HG02642 (cell line): ENCODE measurements around the gene GRK7.
"Not testable (repeated sequence)": the region's sequence is repeated elsewhere in the genome, so short reads cannot be mapped to it uniquely, and the experiment has no call there.

ENCODE experiments used
- ATAC-seq: cut with Tn5 transposase; IDR thresholded peaks from one replicate; pipeline ENCODE4 v1.9.1; 2021; ENCODE audit warnings: mild to moderate bottlenecking; ENCODE audit not compliant: unreplicated experiment, poor library complexity

Gene GRK7

DNA sequence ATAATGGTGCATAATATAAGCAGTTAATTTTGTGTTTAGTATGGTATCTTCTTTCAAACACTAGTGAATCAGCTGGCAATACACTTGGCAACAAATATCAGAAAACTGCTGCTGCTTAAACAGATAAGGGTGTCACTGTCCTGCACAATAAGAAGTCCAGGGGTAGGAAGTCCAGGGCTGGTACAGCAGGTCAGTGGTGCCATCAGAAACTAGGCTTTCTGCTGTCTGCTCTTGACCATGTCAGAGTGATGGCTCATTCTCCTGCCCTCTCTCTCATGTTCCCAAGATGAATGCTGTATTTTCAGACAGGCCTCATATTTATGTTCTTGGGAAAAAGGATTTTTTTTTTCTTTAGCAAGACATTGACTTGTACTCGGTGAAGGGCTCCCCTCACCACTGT lies 9.2 kb upstream of the GRK7 start:
- no peak for ATAC-seq

DNA sequence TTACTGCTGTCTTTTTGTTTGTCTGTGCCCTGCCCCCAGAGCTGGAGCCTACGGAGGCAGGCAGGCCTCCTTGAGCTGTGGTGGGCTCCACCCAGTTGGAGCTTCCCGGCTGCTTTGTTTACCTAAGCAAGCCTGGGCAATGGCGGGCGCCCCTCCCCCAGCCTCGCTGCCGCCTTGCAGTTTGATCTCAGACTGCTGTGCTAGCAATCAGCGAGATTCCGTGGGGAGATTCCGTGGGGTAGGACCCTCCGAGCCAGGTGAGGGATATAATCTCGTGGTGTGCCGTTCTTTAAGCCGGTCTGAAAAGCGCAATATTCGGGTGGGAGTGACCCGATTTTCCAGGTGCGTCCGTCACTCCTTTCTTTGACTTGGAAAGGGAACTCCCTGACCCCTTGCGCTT lies 656 bp upstream of the GRK7 start:
- ATAC-seq: not testable (repeated sequence)

GRCh38 chr3:141764045-141764444 lies 837 bp downstream of the GRK7 start:
- ATAC-seq: no peak

DNA sequence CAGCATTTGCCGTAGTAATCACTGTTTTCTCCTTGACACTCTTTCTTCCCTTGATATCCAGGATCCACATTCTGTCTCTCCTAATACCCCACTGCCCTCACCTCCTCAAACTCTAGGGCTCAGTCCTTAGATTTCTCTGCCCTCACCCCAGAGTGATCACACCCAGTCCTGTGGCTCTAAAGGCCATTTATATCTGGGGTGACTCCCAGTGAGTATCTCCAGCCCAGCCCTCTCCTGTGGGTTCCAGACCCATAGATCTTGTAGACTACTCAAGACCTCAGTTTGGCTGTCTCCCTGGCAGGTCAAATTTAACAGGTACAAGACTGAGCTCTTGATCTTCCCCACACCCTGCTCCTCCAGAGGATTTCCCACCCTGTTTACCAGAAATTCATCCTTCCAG lies 1.3 kb downstream of the GRK7 start:
- ATAC-seq: no peak

DNA sequence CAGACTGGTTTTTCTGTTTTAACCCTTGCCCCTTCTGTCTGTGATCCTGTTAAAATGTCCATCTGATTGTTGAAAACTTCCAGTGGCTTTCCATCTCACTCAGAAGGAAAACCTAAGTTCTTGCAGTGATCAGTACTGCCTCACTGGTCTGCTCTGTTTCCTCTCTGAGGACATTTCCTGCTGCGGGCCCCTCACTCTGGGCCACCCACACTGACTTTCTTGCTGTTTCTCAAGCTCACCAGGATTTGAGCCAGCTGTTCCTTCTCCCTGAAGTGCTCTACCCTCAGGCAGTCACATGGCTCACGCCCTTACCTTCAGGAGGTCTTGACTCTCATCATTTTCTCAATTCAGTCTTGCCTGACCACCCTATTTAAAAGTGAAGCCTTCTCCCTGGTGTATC lies 1.8 kb downstream of the GRK7 start:
- ATAC-seq: no peak

- ATAC-seq: no peak
These were observed 3.9 kb downstream of the GRK7 start for GRCh38 chr3:141767066-141767465.

DNA sequence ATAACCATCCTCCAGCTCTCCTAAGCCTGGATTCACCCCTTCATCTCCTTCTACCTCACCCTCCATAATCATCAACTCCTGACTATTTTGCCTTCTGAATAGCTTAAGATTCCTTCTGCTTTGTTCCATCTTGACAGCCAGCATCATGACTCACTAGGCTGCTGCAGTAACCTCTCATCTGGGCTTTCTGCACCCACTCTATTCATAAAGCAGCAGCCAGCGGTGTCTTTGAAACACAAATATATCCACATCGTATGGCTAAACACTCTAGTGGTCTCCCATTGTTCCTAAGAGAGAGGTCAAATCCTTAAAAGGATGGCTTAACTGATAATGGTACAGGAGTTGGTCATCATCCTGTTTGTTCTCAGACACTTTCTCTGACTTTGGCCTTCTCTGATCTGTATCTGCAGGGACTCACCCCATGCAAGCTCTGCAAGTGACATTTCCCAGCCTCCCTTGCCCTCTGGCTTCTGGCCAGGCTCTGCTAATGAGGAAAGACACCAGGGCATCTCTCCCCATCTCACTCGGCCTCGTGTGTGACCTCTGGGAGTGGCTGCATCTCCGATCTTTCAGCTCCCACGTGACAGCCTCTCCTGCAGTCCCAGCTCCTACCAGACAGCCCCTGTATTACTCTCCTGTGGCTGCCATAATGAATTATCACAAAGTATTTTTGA lies 6.2 kb downstream of the GRK7 start:
- ATAC-seq: no peak

GRCh38 chr3:141773676-141774075 lies 10.5 kb downstream of the GRK7 start:
- ATAC-seq: no peak

DNA sequence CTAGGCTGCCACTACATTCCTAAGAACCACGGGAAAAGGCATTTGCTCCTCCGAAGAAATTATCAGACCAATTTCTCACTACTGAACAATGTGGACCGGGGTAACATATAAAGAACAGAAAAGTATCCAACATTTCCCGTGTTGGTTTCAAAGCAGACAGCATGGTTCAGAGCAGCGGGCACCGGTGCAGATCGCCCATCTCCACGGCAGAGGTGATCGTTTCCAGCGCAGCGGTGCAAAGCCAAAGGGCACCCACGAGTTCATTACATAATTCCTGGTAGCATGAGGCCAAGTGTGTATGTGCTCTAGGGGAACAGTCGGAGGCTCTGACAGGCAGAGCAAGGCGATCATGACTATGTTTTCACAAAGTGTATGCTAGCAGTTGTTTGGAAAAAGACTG lies 13.2 kb downstream of the GRK7 start:
- no peak for ATAC-seq

DNA sequence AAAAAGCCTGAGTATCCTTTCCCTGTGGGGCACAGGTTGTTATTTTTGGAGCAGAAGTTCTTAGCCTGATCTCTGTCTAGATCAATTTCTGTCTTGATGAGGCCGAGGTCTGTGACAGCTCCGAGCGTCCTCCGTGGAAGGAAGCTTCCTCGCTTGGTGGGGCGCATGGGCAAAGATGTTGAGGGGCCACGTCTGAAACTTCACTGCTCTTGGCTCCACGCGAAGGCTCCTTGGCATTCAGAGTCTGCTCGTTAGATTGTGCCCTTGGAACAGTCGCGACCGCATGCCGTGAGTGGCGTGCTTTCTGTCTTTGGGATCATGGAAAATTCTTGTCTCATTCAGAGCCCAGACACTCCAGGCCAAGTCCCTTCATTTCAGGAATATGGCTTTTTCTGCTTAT lies 13.7 kb downstream of the GRK7 start:
- no peak for ATAC-seq

DNA sequence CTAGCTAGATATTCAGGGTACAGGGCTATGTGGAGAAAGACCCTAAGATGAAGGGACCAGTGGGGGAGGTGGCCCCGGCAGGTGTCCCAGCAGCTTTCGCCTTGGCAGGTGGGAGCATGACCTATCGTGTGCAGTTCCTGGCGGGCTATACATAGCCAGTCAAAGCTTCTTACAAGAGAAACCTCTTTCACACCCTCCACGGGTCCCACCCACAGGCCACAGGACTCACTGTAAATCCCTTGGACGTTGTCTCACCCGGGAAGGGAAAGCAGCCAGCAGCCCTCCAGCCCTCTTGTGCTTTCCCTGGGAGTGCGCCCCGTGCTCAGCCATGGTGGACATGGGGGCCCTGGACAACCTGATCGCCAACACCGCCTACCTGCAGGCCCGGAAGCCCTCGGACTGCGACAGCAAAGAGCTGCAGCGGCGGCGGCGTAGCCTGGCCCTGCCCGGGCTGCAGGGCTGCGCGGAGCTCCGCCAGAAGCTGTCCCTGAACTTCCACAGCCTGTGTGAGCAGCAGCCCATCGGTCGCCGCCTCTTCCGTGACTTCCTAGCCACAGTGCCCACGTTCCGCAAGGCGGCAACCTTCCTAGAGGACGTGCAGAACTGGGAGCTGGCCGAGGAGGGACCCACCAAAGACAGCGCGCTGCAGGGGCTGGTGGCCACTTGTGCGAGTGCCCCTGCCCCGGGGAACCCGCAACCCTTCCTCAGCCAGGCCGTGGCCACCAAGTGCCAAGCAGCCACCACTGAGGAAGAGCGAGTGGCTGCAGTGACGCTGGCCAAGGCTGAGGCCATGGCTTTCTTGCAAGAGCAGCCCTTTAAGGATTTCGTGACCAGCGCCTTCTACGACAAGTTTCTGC lies 15.0 kb downstream of the GRK7 start:
- no peak for ATAC-seq

GRCh38 chr3:141779667-141780066 lies 16.5 kb downstream of the GRK7 start:
- ATAC-seq: no peak

GRCh38 chr3:141782386-141782932 lies 19.3 kb downstream of the GRK7 start:
- no peak for ATAC-seq

DNA sequence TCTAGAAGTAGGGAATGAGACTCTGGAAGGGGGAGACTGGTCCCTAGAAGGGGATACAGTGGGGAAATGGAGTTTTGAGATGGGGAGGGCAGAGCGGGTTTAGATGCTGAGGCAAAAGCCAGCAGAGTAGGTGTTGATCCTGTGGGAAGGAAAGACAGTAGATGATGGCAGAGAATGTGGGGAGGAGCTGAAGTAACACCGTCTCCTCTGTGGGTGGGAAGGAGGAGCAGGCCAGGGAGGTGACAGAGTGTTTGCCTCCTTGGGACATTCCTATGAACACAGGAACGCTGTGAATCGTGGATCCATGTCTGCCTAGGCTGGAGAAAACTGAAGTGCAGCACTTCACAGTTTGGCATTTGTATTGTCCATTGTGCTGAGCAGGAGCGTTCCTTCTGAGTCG lies 20.4 kb downstream of the GRK7 start:
- ATAC-seq: no peak

- ATAC-seq: no peak
These were observed 20.9 kb downstream of the GRK7 start for GRCh38 chr3:141784096-141784495.

DNA sequence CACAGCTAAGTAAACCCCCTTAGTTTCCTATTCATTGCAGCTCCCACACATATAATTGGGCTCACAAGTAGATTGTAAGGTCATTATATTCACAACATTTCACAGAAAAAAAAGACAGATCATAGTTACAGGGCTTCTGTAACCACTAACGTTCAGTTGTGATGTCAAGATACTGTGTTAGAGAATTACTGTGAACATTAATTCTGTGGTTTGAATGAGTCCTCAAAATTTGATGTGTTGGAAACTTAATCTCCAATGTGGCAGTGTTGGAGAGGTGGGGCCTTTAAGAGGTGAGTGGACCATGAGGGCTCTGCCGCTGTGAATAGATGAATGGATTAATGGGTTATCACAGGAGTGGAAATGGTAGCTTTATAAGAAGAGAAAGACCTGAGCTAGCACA lies 21.3 kb downstream of the GRK7 start:
- ATAC-seq: no peak

- no peak for ATAC-seq
These were observed 24.9 kb downstream of the GRK7 start for GRCh38 chr3:141788149-141788548.

GRCh38 chr3:141788750-141789149 lies 25.5 kb downstream of the GRK7 start:
- not testable (repeated sequence) for ATAC-seq

DNA sequence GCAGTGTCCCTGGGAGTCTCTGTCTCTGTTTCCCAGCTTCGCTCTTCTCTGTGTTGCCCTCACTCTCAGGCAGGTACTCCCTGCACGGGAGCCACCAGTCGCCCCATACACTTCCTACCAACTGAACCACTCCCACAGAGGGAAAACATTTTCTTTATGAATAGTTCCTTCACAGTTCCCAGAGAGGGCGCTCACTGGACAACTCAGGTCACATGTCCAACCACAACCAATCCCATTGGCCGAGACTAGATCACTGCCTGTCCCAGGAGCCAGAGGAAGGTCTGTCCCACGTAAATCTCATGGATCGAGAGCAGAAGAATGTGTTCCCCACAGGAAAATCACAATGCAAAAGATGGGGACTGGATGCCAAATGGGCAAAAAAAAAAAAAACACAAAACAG lies 26.1 kb downstream of the GRK7 start:
- ATAC-seq: no peak

DNA sequence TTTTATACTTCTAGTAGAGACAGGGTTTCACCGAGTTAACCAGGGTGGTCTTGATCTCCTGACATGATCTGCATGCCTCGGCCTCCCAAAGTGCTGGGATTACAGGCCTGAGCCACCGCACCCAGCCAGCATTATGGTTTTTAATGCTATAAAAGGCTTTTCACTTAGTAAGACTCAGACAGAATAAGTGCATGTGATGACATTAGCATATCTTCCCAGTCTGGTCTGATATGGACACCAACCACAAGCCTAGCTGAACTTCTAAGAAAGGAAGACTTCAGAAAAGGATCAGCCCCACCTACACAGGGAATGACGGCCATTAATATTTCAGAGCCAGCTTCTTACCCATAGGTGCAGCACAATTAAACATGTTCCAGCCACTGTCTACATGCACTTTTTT lies 27.0 kb downstream of the GRK7 start:
- no peak for ATAC-seq

GRCh38 chr3:141792495-141792894 lies 29.3 kb downstream of the GRK7 start:
- ATAC-seq: no peak
